GM12878 (cell line): ENCODE measurements around the gene CNOT3. TPM values are rescaled to one million over a fixed set of nuclear protein-coding genes. Genes with fewer than 3 reads are reported as not detected.

Source experiments
- ATAC-seq: fragments of 200-7000 bp; cut with Tn5 transposase; 3 replicates; pipeline ENCODE4 v1.9.1; 2020; ENCODE audit warnings: mild to moderate bottlenecking, moderate library complexity
- BruUV-seq: library from RNA; stranded (reverse); fragments of 400-500 nt; replicated peaks from 2 replicates; lab custom pipeline; 2021; lab: Mats Ljungman, UMichigan
- CTCF ChIA-PET: fragments of 300-600 bp; sonication (Branson Sonifier 250); formaldehyde crosslinking; extraction: SDS; loops from one replicate; lab custom pipeline; 2021; ENCODE audit warnings: inconsistent platforms; lab: Yijun Ruan, JAX
- POLR2A ChIA-PET: fragments of 350-600 bp; formaldehyde crosslinking; extraction: SDS; loops from one replicate; lab custom pipeline; 2021; ENCODE audit warnings: inconsistent platforms; lab: Charles Lee
- RAD21 ChIA-PET: fragments of 300-600 bp; sonication (Branson Sonifier 250); formaldehyde crosslinking; loops from one replicate; lab custom pipeline; 2023; ENCODE audit warnings: antibody characterized with exemption; ENCODE audit not compliant: unreplicated experiment; lab: Charles Lee
- SMC1A ChIA-PET: fragments of 300-600 bp; sonication (Branson Sonifier 250); formaldehyde crosslinking; loops from one replicate; lab custom pipeline; 2023; ENCODE audit not compliant: unreplicated experiment, uncharacterized antibody; lab: Charles Lee
- DNase-seq: peaks from one replicate; pipeline ENCODE4 v3.0.0-alpha.2; 2011; ENCODE audit warnings: low read depth, low spot score
- FAIRE-seq: peaks from 3 replicates; lab custom pipeline; 2011; peaks lifted over from hg19 to GRCh38; lab: Jason Lieb, UNC
- H2AFZ ChIP-seq: 2 replicates; pipeline ENCODE4 v1.6.0; 2011; ENCODE audit warnings: low read depth, low read length, control low read depth; ENCODE audit not compliant: control insufficient read depth
- H3K27ac ChIP-seq: 2 replicates; pipeline ENCODE4 v1.5.1; 2011; ENCODE audit warnings: control low read depth; ENCODE audit not compliant: control insufficient read depth, insufficient read depth
- H3K27me3 ChIP-seq, 2 experiments: replicated peaks in 1 of 2; 2 replicates each; pipeline versions ENCODE4 v1.6.0 to v1.6.1; 2011; ENCODE audit warnings: low read length in 1 of 2; ENCODE audit not compliant: control insufficient read depth in 2 of 2, insufficient read depth in 2 of 2
- H3K36me3 ChIP-seq, 2 experiments: 2 replicates each; pipeline ENCODE4 v1.5.1; 2011; ENCODE audit warnings: low read length in 1 of 2; ENCODE audit not compliant: control insufficient read depth in 2 of 2, insufficient read depth in 2 of 2
- H3K4me1 ChIP-seq: 2 replicates; pipeline ENCODE4 v1.6.1; 2011; ENCODE audit warnings: mild to moderate bottlenecking, low read length, moderate library complexity, mixed read lengths; ENCODE audit not compliant: control insufficient read depth, insufficient read depth
- H3K4me2 ChIP-seq: 2 replicates; pipeline ENCODE4 v1.6.0; 2011; ENCODE audit warnings: control low read depth; ENCODE audit not compliant: control insufficient read depth, insufficient read depth
- H3K4me3 ChIP-seq: fragments of 200-600 bp; sonication (generic); 2 replicates; pipeline ENCODE4 v1.5.1; 2016
- H3K79me2 ChIP-seq: 2 replicates; pipeline ENCODE4 v1.6.0; 2011; ENCODE audit warnings: low read length; ENCODE audit not compliant: control insufficient read depth, insufficient read depth
- H3K9ac ChIP-seq: 2 replicates; pipeline ENCODE4 v1.8.0; 2011; ENCODE audit warnings: low read length, control low read depth, mixed read lengths; ENCODE audit not compliant: control insufficient read depth, insufficient read depth
- H3K9me3 ChIP-seq: replicated peaks from 3 replicates; pipeline ENCODE4 v1.5.1; 2011; ENCODE audit warnings: mild to moderate bottlenecking, low read length; ENCODE audit not compliant: control insufficient read depth, insufficient read depth
- H4K20me1 ChIP-seq: 2 replicates; pipeline ENCODE4 v1.6.0; 2011; ENCODE audit not compliant: control insufficient read depth, insufficient read depth
- ASH2L ChIP-seq: fragments of 300-600, 200-600 bp; sonication (generic); IDR thresholded peaks from 2 replicates; pipeline ENCODE4 v1.6.1; 2017; ENCODE audit warnings: low read depth, mild to moderate bottlenecking, borderline replicate concordance
- POLR2A ChIP-seq: IDR thresholded peaks from 2 replicates; pipeline ENCODE4 v1.6.1; 2011; ENCODE audit warnings: low read depth, mild to moderate bottlenecking, low read length
- PRDM15 ChIP-seq: fragments of 450-650 bp; formaldehyde crosslinking; IDR thresholded peaks from 2 replicates; pipeline ENCODE4 v1.4.0; 2020; ENCODE audit warnings: mild to moderate bottlenecking, moderate library complexity
- RUNX3 ChIP-seq: IDR thresholded peaks from 2 replicates; pipeline ENCODE4 v1.6.1; 2012; ENCODE audit warnings: low read length, inconsistent platforms
- WGBS: methylation state at CpG from one replicate; pipeline ENCODE4 v1.1.6; 2016; ENCODE audit warnings: low lambda C conversion rate; ENCODE audit not compliant: insufficient replicate concordance, insufficient coverage; ENCODE audit errors: missing lambda C conversion rate; 5-methylcytosine and 5-hydroxymethylcytosine counted together
- in situ Hi-C: fragments of 300-500 bp; cut with MboI; formaldehyde crosslinking; loops from 9 replicates; pipeline ENCODE4 v1.14.3; 2018; ENCODE audit warnings: mixed read lengths
- intact Hi-C: fragments of 100-400 bp; cut with micrococcal nuclease; formaldehyde crosslinking; loops from one replicate; pipeline ENCODE4 v1.14.2; 2022; ENCODE audit not compliant: unreplicated experiment
- polyA plus RNA-seq, 11 experiments: library from polyadenylated mRNA; depleted of rRNA in 4 of 11; unstranded in 6 of 11; stranded (reverse) in 5 of 11; fragments of >200 nt; fragmentation: Nextera tagmentation in 4 of 11; fragmentation: Illumina TruSeq in 1 of 11; extraction: Ambion mirVana in 4 of 11; extraction: Trizol in 1 of 11; gene quantifications; 1 replicate in 1 of 11; 2 replicates in 10 of 11; pipeline versions ENCODE4 v1.2.1 to v1.2.3, GENCODE V29; 2011 to 2016; ENCODE audit warnings: inconsistent platforms in 2 of 11, missing spikeins in 2 of 11, low read depth in 1 of 11
- total RNA-seq, 4 experiments: library from RNA; depleted of rRNA in 3 of 4; stranded (reverse); fragments of >200 nt in 3 of 4; fragmentation: Illumina TruSeq in 1 of 4; extraction: Trizol in 1 of 4; gene quantifications; 2 replicates each; pipeline versions ENCODE4 v1.2.1 to v1.2.3, GENCODE V29; 2013 to 2021

Gene CNOT3
- total and polyA plus RNA-seq, 10 of the 15 experiments (the other 5 are each of a cell fraction or from before 2014, with no cell fraction given) = 0.14 to 45.1 (median 14.0) TPM

GRCh38 chr19:54151362-54152035, 13.9 kb downstream of the CNOT3 start:
- H2AFZ ChIP-seq = no peak overlapping the region
- no peak for FAIRE-seq
- ChIA-PET SMC1A (no interaction called here), POLR2A (no interaction called here), CTCF (no interaction called here), RAD21 (no interaction called here)
- no peak for TF ChIP-seq RUNX3
- ATAC-seq = no peak
- no peaks in the 10 kb centered on the region for H3K9me3 ChIP-seq
- H3K9ac ChIP-seq = no peak overlapping the region
- H3K36me3 ChIP-seq = peaks cover 28 to 33% of the 10 kb centered on the region in 2 experiments; a peak in 3 of 4 replicates
- no peaks in the 10 kb centered on the region for H3K27me3 ChIP-seq
- H3K27ac ChIP-seq = no peak overlapping the region
- no TSS peak for BruUV-seq
- no peaks in the 10 kb centered on the region for H3K79me2 ChIP-seq
- no peak overlapping the region for H3K4me2 ChIP-seq
- no peak for DNase-seq
- H4K20me1 ChIP-seq = no peaks in the 10 kb centered on the region
- in situ Hi-C loops = no loop called here
- no peaks in the 10 kb centered on the region for H3K4me1 ChIP-seq
- 93% methylated on average over 18 of the region's 23 CpGs for WGBS
- intact Hi-C loops = no loop called here
- H3K4me3 ChIP-seq = no peak overlapping the region

GRCh38 chr19:54152267-54152666, 14.7 kb downstream of the CNOT3 start:
- BruUV-seq = no TSS peak
- TF ChIP-seq PRDM15 (CRISPR knock-in tag) = no peak
- TF ChIP-seq ASH2L = no peak
- TF ChIP-seq POLR2A = peak; percentile 30; the same call in 1 of the 2 replicates
- in situ Hi-C loops = no loop called here
- FAIRE-seq (no peak), DNase-seq (no peak), ATAC-seq (no peak)
- no peaks in the 10 kb centered on the region for H3K4me1 ChIP-seq
- POLR2A ChIA-PET = no interaction called here
- H3K9me3 ChIP-seq = no peaks in the 10 kb centered on the region
- intact Hi-C loops = no loop called here
- H2AFZ ChIP-seq = no peak overlapping the region
- H3K36me3 ChIP-seq = peaks cover 28 to 29% of the 10 kb centered on the region in 2 experiments; a peak in 3 of 4 replicates
- no peak overlapping the region for H3K9ac ChIP-seq
- no peak overlapping the region for H3K4me3 ChIP-seq
- no peaks in the 10 kb centered on the region for H4K20me1 ChIP-seq
- CTCF ChIA-PET = no interaction called here
- no peak overlapping the region for H3K27ac ChIP-seq
- 92% methylated on average over 12 of the region's 12 CpGs for WGBS
- RAD21 ChIA-PET = no interaction called here
- no peaks in the 10 kb centered on the region for H3K79me2 ChIP-seq
- no peaks in the 10 kb centered on the region for H3K27me3 ChIP-seq
- no peak overlapping the region for H3K4me2 ChIP-seq
- SMC1A ChIA-PET = no interaction called here
